ENCODE measurements around the gene HIC1.

HIC1 gene

DNA sequence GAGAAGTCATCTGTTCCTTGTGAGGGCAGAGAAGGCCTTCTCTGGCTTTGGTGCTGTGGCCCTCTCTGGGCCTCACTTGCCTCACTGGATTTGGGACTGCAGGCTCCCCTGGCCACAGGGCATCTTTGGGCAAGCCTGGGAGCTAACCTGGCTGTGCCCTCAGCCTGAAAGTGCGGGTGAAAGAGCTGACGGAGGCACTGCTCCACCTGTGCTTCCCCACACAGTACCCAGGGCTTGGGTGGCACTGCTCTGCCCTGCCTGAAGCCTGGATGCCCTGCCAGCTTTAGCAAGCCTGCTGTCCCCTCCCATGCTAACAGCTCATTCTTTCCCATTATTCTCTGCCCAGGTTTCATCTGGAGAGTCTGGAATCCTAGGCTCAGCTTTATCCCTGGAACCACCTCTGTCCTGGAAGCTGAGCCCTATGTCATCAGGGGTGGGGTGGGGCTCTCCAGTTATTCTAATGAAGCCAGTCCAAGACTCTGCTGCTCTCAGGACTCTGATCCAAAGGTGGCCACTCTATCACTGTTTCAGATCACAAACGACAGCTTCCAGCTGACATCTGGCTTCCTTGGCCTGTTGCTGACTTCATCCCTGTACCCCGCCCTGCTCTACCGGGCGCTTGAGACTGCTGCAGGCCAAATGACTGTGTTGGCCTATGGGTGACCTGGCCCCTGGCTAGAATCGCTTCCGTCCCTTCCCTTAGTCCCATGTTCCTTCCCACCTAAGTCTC, 29.3 kb downstream of the HIC1 start:
- Mint-ChIP-seq H3K36me3 (ENCODE audit: low read depth) (peaks cover 74% of the 10 kb centered on the region), H3K27me3 (no peaks in the 10 kb centered on the region), H3K4me3 (no peak overlapping the region), H3K4me1 (ENCODE audit: low read depth) (peaks cover 70% of the 10 kb centered on the region), H3K9me3 (no peaks in the 10 kb centered on the region), H3K27ac (no peak overlapping the region)
- DNase-seq: no peak

- H3K4me1 Mint-ChIP-seq (ENCODE audit: low read depth): peaks cover 78% of the 10 kb centered on the region
- H3K36me3 Mint-ChIP-seq (ENCODE audit: low read depth): peaks cover 71% of the 10 kb centered on the region
- H3K27ac Mint-ChIP-seq: no peak overlapping the region
- no peaks in the 10 kb centered on the region for H3K9me3 Mint-ChIP-seq
- H3K27me3 Mint-ChIP-seq: no peaks in the 10 kb centered on the region
- no peak overlapping the region for H3K4me3 Mint-ChIP-seq
- DNase-seq: no peak
These were observed 30.1 kb downstream of the HIC1 start for GRCh38 chr17:2084766-2085647.

GRCh38 chr17:2085648-2085949, 30.7 kb downstream of the HIC1 start:
- DNase-seq: no peak
- H3K9me3 Mint-ChIP-seq: no peaks in the 10 kb centered on the region
- H3K27me3 Mint-ChIP-seq: no peaks in the 10 kb centered on the region
- no peak overlapping the region for H3K27ac Mint-ChIP-seq
- no peak overlapping the region for H3K4me3 Mint-ChIP-seq
- H3K4me1 Mint-ChIP-seq (ENCODE audit: low read depth): peaks cover 84% of the 10 kb centered on the region
- H3K36me3 Mint-ChIP-seq (ENCODE audit: low read depth): peaks cover 69% of the 10 kb centered on the region

- Mint-ChIP-seq H3K4me3 (no peak overlapping the region), H3K4me1 (ENCODE audit: low read depth) (peaks cover 90% of the 10 kb centered on the region), H3K27me3 (no peaks in the 10 kb centered on the region), H3K36me3 (ENCODE audit: low read depth) (peaks cover 66% of the 10 kb centered on the region), H3K9me3 (no peaks in the 10 kb centered on the region), H3K27ac (peak overlapping the region; percentile 76)
- no peak for DNase-seq
These were observed 31.4 kb downstream of the HIC1 start for GRCh38 chr17:2086306-2086705.

DNA sequence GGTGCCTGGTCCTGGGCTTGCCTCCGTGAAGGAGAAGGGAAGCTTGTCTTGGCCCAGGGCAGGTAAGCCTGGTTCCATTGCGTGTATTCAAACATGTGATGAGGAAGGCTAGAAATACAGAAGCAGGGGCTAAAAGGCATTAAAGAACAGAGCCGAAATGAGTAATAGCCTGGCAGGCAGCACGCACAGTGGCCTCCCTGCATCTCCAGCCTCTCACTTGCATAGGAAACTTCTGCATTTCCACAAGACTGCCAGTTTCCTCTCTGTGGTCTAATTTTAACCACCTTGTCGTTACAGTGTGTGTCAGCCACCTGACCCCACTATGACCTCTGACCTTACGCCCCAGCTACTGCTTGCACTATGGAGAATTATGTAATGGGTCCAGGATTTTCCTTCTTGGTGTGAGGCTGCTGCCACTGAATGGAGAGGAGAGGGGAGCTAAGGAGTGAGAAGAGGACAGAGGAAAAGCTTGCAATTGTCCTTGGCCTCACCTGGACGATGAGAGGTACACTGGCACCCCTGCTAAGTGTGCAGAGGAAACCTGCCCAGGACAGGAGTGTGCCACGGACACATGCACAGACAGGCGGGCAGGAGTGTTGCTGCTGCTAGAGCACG, 32.8 kb downstream of the HIC1 start:
- peak overlapping the region; percentile 76 for H3K27ac Mint-ChIP-seq
- DNase-seq: peak; percentile 66

GRCh38 chr17:2089021-2089422, 34.1 kb downstream of the HIC1 start:
- Mint-ChIP-seq H3K27ac (peak overlapping the region; percentile 95), H3K36me3 (ENCODE audit: low read depth) (peaks cover 54% of the 10 kb centered on the region), H3K9me3 (no peaks in the 10 kb centered on the region), H3K27me3 (no peaks in the 10 kb centered on the region), H3K4me3 (peak overlapping the region; percentile 84), H3K4me1 (ENCODE audit: low read depth) (peaks cover 81% of the 10 kb centered on the region)
- peak; percentile 53 for DNase-seq

More for the DNA sequence above, 32.8 kb downstream of the HIC1 start:
- Mint-ChIP-seq H3K9me3 (no peaks in the 10 kb centered on the region), H3K4me1 (ENCODE audit: low read depth) (peaks cover 87% of the 10 kb centered on the region), H3K4me3 (peak overlapping the region; percentile 8), H3K36me3 (ENCODE audit: low read depth) (peaks cover 58% of the 10 kb centered on the region), H3K27me3 (no peaks in the 10 kb centered on the region)

DNA sequence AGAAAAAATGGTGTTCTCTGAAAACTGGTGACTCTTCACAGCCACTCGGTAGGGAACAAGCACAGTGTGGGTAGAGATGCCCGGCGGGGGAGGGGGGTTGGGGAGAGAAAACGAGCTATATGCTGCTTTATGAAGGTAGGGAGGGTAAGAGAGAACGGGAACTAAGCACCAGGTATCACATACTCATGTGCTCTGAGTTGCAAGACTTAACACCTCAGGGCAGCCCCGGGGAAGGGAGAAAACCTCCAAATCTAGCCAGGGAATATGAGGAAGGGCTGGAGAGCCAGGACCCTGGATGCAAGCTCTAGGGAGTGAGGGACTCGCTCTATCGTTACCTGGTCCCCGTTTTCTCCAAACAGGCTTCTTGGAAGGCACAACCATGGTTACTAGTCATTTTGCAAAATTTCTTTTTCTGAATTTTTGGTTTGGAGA, 35.3 kb downstream of the HIC1 start:
- no peaks in the 10 kb centered on the region for H3K27me3 Mint-ChIP-seq
- peaks cover 48% of the 10 kb centered on the region for H3K36me3 Mint-ChIP-seq (ENCODE audit: low read depth)
- no peak for DNase-seq
- peaks cover 72% of the 10 kb centered on the region for H3K4me1 Mint-ChIP-seq (ENCODE audit: low read depth)
- peak overlapping the region; percentile 95 for H3K27ac Mint-ChIP-seq
- H3K4me3 Mint-ChIP-seq: peak overlapping the region; percentile 84
- H3K9me3 Mint-ChIP-seq: no peaks in the 10 kb centered on the region

GRCh38 chr17:2090804-2091534, 36.1 kb downstream of the HIC1 start:
- Mint-ChIP-seq H3K36me3 (ENCODE audit: low read depth) (peaks cover 42% of the 10 kb centered on the region), H3K27ac (no peak overlapping the region), H3K9me3 (no peaks in the 10 kb centered on the region), H3K4me3 (peak overlapping the region; percentile 84), H3K4me1 (ENCODE audit: low read depth) (peaks cover 66% of the 10 kb centered on the region), H3K27me3 (no peaks in the 10 kb centered on the region)
- DNase-seq: no peak

DNA sequence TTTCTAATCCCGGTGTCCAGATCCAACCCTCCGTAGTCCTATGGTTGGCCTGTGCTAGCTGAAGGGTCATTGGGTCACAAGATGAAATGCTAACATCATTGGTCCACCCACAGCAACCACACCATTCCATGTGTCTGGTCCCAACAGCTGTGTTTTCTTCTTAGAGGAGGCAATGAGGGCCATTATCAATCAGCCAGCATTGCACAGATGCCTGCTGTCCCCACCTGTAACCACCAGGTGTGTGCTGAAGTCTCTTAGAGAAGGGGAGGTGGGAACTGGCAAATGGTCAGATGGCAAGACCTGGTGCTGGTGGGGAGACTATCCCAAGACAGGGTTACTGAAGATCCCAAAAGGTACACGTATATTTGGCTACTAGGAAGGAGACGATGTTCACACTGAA, 37.4 kb downstream of the HIC1 start:
- H3K27ac Mint-ChIP-seq: peak overlapping the region; percentile 5
- H3K36me3 Mint-ChIP-seq (ENCODE audit: low read depth): peaks cover 35% of the 10 kb centered on the region
- no peak for DNase-seq
- H3K27me3 Mint-ChIP-seq: no peaks in the 10 kb centered on the region
- no peak overlapping the region for H3K4me3 Mint-ChIP-seq
- peaks cover 57% of the 10 kb centered on the region for H3K4me1 Mint-ChIP-seq (ENCODE audit: low read depth)
- H3K9me3 Mint-ChIP-seq: no peaks in the 10 kb centered on the region

- Mint-ChIP-seq H3K27me3 (no peaks in the 10 kb centered on the region), H3K27ac (peak overlapping the region; percentile 13), H3K36me3 (ENCODE audit: low read depth) (peaks cover 35% of the 10 kb centered on the region), H3K9me3 (no peaks in the 10 kb centered on the region), H3K4me1 (ENCODE audit: low read depth) (peaks cover 46% of the 10 kb centered on the region), H3K4me3 (no peak overlapping the region)
- DNase-seq: no peak
These were observed 38.4 kb downstream of the HIC1 start for GRCh38 chr17:2093349-2093748.

- peaks cover 28% of the 10 kb centered on the region for H3K36me3 Mint-ChIP-seq (ENCODE audit: low read depth)
- no peaks in the 10 kb centered on the region for H3K27me3 Mint-ChIP-seq
- H3K27ac Mint-ChIP-seq: no peak overlapping the region
- H3K9me3 Mint-ChIP-seq: no peaks in the 10 kb centered on the region
- peaks cover 29% of the 10 kb centered on the region for H3K4me1 Mint-ChIP-seq (ENCODE audit: low read depth)
- DNase-seq: no peak
- no peak overlapping the region for H3K4me3 Mint-ChIP-seq
These were observed 40.1 kb downstream of the HIC1 start for GRCh38 chr17:2094891-2095535.

DNA sequence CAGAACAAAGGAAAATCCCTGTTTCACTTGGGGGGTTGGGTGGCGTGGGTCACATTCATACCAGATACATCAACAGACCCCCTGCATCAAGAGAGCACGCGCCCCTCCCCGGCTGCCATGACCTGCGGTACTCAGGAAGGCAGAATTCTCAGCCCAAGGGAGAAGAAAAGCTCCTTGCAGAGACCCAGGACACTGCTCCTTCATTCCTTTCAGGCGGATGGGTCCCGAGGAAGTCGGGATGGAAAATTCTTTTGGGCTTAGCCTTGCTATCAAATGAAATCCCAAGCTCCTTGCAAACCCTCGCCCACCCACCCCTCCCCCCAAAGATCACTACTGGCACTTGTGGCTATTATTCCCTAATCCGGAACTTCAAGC, 40.6 kb downstream of the HIC1 start:
- H3K4me1 Mint-ChIP-seq (ENCODE audit: low read depth): peaks cover 24% of the 10 kb centered on the region
- no peak overlapping the region for H3K27ac Mint-ChIP-seq
- no peak for DNase-seq
- H3K27me3 Mint-ChIP-seq: no peaks in the 10 kb centered on the region
- H3K36me3 Mint-ChIP-seq (ENCODE audit: low read depth): peaks cover 25% of the 10 kb centered on the region
- H3K9me3 Mint-ChIP-seq: no peaks in the 10 kb centered on the region
- no peak overlapping the region for H3K4me3 Mint-ChIP-seq

- Mint-ChIP-seq H3K4me1 (ENCODE audit: low read depth) (peaks cover 35% of the 10 kb centered on the region), H3K4me3 (no peak overlapping the region), H3K27me3 (no peaks in the 10 kb centered on the region), H3K36me3 (ENCODE audit: low read depth) (peaks cover 23% of the 10 kb centered on the region), H3K27ac (peak overlapping the region; percentile 66), H3K9me3 (no peaks in the 10 kb centered on the region)
- DNase-seq: peak; percentile 51
These were observed 46.8 kb downstream of the HIC1 start for GRCh38 chr17:2101448-2102257.

Measured in activated T-cell treated with anti-CD3 and anti-CD28 coated beads, Interleukin-2, amount 50 U/mL, for 24 hours (primary cell).